ENCODE data around the gene CFAP54.

GRCh38 chr12:96448300-96448699 lies 41.1 kb upstream of the CFAP54 start:
- TF ChIP-seq POLR2A (IDR thresholded peaks at IDR 0.05) (no peak), CTCF (IDR thresholded peaks at IDR 0.05) (no peak)
